Erythroblast (primary cell): ENCODE measurements around the gene RPL31.

Experiments
- GATA1 ChIP-seq: IDR thresholded peaks from 2 replicates; pipeline ENCODE4 v1.6.1; 2011; ENCODE audit warnings: low read depth, mild to moderate bottlenecking, control low read depth, low read length, moderate library complexity
- POLR2A ChIP-seq: IDR thresholded peaks from 2 replicates; pipeline ENCODE4 v1.6.1; 2011; ENCODE audit warnings: mild to moderate bottlenecking, low read length

GRCh38 chr2:100987974-100988373, 14.1 kb upstream of the RPL31 start:
- TF ChIP-seq POLR2A (no peak), GATA1 (no peak)
